ENCODE measurements around the gene TERF2IP.
A peak's percentile ranks its signal among the peaks of the same experiment; 100 is the strongest.

The TERF2IP gene

GRCh38 chr16:75647492-75648264 is at the start of gene TERF2IP, which contains the start of gene KARS1:
TSS of gene TERF2IP (plus strand) at chr16:75647773. CDS start at chr16:75647883, 110 bp downstream.
TSS of gene KARS1 (minus strand) at chr16:75647665. CDS start at chr16:75647639, 26 bp downstream.
- peak; percentile 96 for DNase-seq

DNA sequence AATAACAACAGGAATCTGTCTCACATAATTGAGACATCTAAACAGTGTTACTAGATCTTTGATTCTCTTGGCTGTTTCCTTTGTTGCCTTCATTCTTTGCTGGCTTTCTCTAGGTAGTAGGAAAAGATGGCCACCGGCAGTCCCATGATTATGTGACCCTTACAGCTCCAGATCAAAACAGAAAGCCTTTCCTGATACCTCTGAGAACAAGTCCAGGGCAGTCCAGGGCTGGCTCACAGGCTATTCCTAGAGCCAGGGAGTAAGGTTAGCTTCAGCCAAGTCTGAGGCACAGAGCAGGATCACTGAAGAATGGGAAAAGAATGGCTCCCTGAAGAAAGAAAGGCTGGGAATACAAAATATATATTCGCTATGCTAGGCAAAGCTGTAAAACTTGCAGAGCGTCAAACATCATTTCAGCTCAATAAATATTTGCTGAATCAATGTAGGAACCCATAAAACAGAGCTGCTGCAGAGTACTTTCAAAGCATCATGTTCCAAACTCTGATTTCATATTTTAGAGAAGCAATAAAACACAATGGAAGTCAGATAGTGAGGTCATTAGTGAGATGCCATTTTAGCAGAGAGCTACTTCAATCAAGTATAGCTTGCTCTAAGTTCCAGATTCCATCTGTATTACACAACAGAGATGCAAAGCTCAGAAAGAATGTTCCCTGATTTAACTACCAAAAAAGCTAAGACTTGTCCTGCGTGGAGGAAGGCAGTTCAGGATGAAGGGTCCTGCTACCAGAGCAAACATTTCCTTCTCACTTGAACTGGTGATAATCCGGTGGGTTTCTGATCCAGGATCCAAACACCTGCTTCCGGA is 47.9 kb upstream of the TERF2IP start:
- DNase-seq = no peak

DNA sequence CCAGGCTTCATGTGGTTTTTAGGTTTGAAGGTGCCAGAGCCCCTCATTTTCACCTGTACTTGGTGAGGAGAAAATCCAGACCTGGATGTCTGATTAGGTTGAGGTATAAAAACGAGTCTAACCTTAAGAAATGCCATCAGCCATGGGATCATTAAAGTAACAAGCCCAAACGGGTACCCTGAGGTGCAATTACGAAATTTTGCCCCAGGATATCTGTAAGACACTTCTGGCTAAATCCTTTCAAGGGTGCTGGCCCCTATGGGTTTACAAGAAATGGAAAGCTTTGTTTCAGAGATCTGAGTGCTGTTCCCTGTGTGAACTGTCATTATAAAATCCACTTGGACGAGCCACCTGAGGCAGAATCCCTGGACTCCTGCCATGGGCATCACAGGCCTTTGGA is 44.3 kb upstream of the TERF2IP start:
- no peak for DNase-seq

DNA sequence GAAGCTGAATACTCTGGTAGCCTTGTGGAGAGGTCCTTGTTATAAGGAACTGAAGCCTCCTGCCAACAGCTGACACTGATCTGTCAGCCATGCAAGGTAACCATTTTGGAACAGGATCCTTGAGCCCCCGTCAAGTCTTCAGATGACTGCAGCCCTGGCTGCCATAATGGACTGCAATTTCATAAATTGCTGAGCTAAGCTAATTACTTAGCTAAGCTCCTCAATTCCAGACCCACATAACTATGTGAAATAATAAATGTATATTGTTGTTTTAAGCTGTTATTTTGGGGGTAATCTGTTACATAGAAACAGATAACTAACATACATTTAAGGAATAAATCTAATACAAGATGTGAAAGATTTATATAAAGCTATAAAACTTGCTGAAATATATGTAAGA is 41.1 kb upstream of the TERF2IP start:
- no peak for DNase-seq

DNA sequence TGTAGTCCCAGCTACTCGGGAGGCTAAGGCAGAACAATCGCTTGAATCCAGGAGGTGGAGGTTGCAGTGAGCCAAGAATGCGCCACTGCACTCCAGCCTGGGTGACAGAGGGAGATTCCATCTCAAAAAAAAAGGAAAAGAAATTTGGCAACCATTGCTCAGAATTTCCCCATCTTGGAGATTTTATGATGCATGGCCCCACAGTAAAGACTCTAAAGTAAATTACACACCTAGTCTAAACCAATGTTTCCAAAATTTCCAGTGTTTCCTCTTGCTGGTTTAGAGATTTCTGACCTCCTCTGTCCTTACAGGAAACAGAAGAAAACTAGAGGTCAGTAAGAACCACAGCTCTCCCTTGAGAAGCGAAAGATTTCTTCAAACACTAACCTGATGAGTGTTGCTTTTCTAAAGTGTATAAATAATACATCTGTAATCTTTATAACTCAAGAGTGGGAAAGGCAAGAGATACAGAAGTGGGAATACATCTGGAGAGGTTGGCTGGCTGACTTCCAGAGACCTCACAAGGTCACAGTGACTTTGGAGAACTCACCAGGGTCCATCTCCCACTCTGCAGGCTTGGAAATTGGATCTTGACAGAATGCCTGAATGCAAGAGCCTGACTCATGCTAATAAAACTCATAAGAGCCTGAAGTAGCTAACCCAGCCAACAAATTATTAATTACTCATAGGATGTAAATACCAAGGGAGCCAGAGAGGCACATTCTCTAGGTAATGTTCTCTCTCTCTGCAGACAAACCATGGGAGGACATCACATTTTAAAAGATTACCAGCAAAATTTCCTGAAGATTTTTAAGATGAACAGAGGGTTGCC is 33.3 kb upstream of the TERF2IP start:
- no peak for DNase-seq

DNA sequence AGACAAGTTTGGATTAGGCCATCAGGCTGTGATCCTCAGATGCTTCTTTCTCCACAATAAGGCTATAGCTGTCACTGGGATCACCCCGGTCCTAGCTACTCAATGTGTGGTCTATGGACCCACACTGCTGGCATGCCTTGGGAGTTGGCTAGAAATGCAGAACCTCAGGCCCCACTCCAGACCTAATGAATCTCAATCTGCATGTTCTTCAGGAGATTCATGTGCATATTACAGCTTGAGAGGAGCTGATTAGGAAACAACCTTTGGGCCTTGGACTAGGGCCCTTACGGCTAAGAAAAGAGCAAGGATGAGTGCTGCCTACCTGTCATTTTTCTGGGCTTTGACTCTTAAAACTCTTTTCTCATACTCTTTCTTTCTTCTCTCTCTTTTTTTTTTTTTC is 32.0 kb upstream of the TERF2IP start:
- no peak for DNase-seq

- DNase-seq = no peak
Observed at GRCh38 chr16:75616521-75617010, 31.0 kb upstream of the TERF2IP start.

DNA sequence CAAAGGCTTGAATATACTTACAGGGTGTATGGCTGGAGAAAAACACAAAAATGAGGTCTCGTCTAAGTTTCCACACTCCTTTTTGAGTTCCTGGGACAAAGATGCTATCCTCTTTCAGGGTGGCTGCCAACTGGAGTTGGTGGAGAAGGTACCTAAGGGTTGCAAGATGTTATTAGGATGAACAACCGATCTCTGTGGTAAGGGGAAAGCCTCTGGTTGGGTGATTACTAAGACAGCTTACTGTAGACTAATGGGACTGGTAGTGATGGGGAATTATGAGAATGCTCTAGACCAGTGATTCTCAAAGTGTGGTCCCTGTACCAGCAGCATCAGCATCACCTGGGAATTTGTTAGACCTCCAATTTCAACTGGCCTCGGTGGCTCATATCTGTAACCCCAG is 30.5 kb upstream of the TERF2IP start:
- DNase-seq = no peak

DNA sequence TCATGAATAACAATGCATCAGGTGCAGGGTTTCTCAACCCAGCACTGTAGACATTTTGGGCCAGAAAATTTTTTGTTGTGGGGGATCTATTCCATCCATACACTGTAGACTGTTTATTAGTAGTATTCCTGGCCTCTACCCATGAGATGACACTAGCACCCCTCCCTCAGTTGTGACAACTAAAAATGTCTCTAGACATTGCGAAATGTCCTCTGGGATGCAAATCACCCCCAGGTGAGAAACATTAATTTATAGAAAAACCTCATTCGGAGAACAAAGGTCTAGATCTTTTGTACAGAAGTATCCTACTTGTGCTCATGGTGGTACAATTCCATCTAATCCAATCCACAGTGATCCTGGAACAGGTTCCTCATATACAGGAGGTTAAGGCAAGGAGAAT is 28.8 kb upstream of the TERF2IP start:
- no peak for DNase-seq

DNA sequence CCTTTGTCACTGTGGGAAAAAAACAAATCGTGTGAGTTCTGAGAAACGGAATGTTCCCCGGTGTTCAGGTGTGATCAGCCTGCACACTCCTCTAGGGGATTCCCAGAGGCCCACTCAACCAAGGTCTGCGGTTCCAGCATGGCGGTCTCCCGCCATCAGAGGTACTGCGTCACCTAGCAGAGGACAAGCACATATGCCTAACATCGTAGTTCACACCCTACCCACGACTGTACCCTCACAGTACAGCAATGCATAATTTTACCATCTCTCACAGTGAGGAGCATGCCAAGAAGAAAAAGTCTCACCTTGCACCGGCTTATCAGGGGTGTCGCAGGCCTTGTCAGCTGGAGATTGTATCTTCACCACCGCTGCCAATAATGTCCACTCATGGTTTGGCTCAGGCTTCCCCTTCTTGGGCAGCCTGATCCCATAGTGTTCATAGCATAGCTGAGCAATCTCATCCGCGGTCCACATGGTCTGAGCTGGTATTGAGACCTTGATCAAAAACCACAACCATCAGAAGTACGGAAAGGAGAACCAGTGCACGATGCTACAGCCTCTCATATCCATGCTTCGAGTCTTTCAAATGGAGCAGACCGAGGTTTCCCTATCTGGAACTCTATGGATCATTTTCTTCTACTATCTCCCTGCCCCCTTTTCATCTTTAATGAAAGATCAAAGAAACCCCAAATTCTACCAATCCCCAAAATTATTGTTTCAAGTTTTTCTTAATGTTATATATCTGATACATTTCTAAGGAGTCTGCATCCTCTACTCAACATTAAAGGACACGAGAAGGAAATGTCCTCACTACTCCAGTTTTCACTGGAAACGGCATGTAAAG is 27.0 kb upstream of the TERF2IP start:
- DNase-seq = no peak

GRCh38 chr16:75621170-75621477 is 26.4 kb upstream of the TERF2IP start:
- DNase-seq = peak; percentile 13

DNA sequence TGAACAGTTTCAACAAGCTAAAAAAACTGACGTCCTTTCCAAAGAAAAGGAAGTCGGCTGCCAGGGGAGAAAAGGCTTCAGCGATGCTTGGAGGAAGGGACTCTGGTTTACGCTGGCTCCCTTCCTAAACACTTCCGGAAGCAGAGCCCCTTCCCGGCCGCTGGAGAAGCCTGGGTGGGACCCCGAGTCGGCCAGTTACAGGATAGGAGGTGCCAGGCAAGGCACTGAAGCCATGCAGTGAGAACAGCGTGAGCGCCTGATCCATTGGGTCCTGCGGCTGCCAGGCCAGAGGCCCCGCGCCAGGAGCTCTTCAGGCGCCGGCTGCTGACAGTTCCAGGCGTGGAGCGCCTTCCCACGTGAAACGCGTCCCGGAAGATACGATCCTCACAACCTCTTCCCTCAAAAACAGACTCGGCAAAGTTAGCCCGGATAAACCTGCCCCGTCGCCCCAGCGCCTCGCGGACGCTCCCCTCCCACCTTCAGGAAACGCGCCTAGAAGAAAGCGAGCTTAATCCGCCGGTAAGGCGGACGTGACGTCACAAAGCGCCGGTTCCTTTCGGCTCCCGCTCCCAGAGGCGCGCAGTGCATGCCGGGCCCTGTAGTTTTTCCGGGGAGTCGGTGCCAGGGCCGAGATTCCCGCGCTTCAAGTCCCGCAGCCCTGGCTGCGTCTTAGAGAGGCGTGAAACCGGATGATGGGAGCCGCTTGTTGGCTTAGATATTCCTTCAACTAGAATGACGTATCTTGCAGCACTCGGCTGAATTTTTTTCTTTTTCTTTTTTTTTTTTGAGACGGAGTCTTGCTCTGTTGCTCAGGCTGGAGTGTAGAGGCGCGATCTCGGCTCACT is 24.6 kb upstream of the TERF2IP start, which contains the start of gene ADAT1:
TSS of gene ADAT1 (minus strand) at position 521 of the 845 bp plus-strand sequence. CDS start 2,482 bp downstream, outside the sequence.
- peak; percentile 97 for DNase-seq

DNA sequence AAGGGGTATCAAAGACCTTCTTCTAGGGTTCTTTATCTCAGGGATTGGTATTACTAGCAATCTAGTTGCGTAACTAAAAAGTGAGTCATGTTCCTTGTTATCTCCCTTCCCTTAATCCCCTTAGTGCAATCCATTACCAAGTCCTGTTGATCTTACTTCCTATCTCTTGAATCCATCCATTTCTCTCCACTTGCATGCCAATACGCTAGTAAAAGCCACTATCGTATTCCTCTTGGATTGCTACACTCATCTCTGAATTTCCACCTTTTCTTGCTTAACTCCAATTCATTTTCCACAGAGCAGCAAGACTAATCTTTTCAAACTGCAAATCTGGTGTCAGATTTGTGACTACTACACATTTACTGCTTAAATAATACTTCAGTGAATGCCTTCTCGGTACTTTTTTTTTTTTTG is 22.6 kb upstream of the TERF2IP start:
- no peak for DNase-seq

- no peak for DNase-seq
Observed at GRCh38 chr16:75626806-75627205, 20.8 kb upstream of the TERF2IP start.

DNA sequence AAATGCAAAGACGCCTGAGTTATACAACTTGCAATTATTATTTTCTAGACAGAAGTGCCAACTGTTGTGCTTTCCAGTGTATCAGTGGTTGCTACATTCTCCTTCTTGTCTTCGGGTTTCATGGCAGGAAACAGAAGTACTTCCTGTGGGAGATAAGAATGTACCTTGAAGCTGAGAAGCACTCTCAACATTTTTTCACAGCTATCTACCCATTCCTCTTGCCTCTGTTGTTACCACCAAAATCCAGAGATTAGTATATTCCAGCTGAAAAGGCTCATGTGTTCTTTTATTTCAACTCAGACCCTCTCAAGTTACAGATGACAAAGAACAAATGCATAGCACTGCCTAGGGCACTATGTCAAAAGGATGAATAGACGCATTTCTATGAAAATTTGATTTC is 19.7 kb upstream of the TERF2IP start:
- DNase-seq = no peak

GRCh38 chr16:75628351-75628750 is 19.2 kb upstream of the TERF2IP start:
- DNase-seq = no peak

GRCh38 chr16:75629132-75629531 is 18.4 kb upstream of the TERF2IP start:
- DNase-seq = no peak

GRCh38 chr16:75630052-75630451 is 17.5 kb upstream of the TERF2IP start:
- no peak for DNase-seq

GRCh38 chr16:75632857-75633256 is 14.7 kb upstream of the TERF2IP start:
- DNase-seq = no peak

DNA sequence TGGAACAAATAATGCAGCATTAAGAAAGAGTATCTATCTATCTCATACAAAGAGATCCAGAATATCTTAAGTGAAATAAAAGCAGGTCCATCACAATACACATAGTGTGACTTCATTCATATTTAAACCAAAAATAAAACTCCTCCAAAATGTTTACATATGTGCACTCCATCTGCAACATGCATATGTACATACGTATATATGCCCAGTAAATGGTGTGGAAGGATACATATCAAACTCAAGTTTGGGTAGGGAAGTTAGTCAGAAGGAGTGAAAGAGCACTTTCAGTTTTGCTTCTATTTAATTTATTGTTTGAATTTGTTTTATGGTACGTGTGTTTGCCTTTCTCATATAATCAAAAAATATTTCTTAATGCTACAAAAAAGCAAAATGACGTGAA is 12.5 kb upstream of the TERF2IP start:
- DNase-seq = no peak

- DNase-seq = no peak
Observed at GRCh38 chr16:75640598-75640997, 7.0 kb upstream of the TERF2IP start.
